Parathyroid adenoma (tissue), 2 donors: ENCODE results near the gene KSR1.

ENCODE experiments used
- H2AFZ ChIP-seq: fragments of 300-600 bp; sonication (generic); one replicate; pipeline ENCODE4 v1.7.0; 2017; ENCODE audit warnings: antibody characterized with exemption, mild to moderate bottlenecking
- H3K27ac ChIP-seq: fragments of 300-600 bp; sonication (generic); one replicate; pipeline ENCODE4 v1.7.0; 2017
- H3K27me3 ChIP-seq: fragments of 300-600 bp; sonication (generic); one replicate; pipeline ENCODE4 v1.7.0; 2017; ENCODE audit warnings: low read length; ENCODE audit not compliant: control insufficient read depth, insufficient read depth
- H3K36me3 ChIP-seq: fragments of 300-600 bp; sonication (generic); one replicate; pipeline ENCODE4 v1.7.0; 2017; ENCODE audit warnings: low read length; ENCODE audit not compliant: control insufficient read depth, insufficient read depth
- H3K4me1 ChIP-seq: fragments of 300-600 bp; sonication (generic); one replicate; pipeline ENCODE4 v1.7.0; 2017; ENCODE audit warnings: control low read depth
- H3K4me2 ChIP-seq: fragments of 300-600 bp; sonication (generic); one replicate; pipeline ENCODE4 v1.7.0; 2017; ENCODE audit warnings: low read length
- H3K4me3 ChIP-seq: fragments of 300-600 bp; sonication (generic); one replicate; pipeline ENCODE4 v1.7.0; 2017; ENCODE audit warnings: low read depth, low read length
- H3K79me2 ChIP-seq: fragments of 300-600 bp; sonication (generic); one replicate; pipeline ENCODE4 v1.7.0; 2017; ENCODE audit warnings: control low read depth
- H3K9ac ChIP-seq: fragments of 300-600 bp; sonication (generic); one replicate; pipeline ENCODE4 v1.7.0; 2017; ENCODE audit warnings: mild to moderate bottlenecking
- H3K9me3 ChIP-seq: fragments of 300-600 bp; sonication (generic); one replicate; pipeline ENCODE4 v1.7.0; 2017; ENCODE audit warnings: low read length; ENCODE audit not compliant: control insufficient read depth
- CTCF ChIP-seq: fragments of 300-600 bp; sonication (generic); IDR thresholded peaks from one replicate; pipeline ENCODE4 v1.7.0; 2017; ENCODE audit warnings: antibody characterized with exemption, mild to moderate bottlenecking
- donor health status: primary hyperparathyroidism.

Gene KSR1

GRCh38 chr17:27607521-27608091 is 151.4 kb downstream of the KSR1 start:
- no peaks in the 10 kb centered on the region for H3K36me3 ChIP-seq

GRCh38 chr17:27608328-27609230 is 152.3 kb downstream of the KSR1 start:
- TF ChIP-seq CTCF: no peak
- H3K9ac ChIP-seq: no peak overlapping the region

More at GRCh38 chr17:27607521-27608091, 151.4 kb downstream of the KSR1 start:
- Histone ChIP-seq H3K4me3 (no peak overlapping the region), H3K27ac (no peak overlapping the region), H3K9ac (no peak overlapping the region), H3K79me2 (no peaks in the 10 kb centered on the region), H3K9me3 (no peaks in the 10 kb centered on the region), H3K4me1 (no peaks in the 10 kb centered on the region), H3K27me3 (no peaks in the 10 kb centered on the region), H3K4me2 (no peak overlapping the region), H2AFZ (no peak overlapping the region)
- no peak for TF ChIP-seq CTCF

GRCh38 chr17:27609611-27610303 is 153.5 kb downstream of the KSR1 start:
- H3K9ac ChIP-seq: no peak overlapping the region
- peak; percentile 39 for TF ChIP-seq CTCF
- H3K27me3 ChIP-seq: no peaks in the 10 kb centered on the region
- no peaks in the 10 kb centered on the region for H3K79me2 ChIP-seq
- H3K36me3 ChIP-seq: no peaks in the 10 kb centered on the region
- H3K27ac ChIP-seq: no peak overlapping the region
- no peak overlapping the region for H3K4me2 ChIP-seq
- H3K9me3 ChIP-seq: no peaks in the 10 kb centered on the region
- H2AFZ ChIP-seq: no peak overlapping the region
- no peak overlapping the region for H3K4me3 ChIP-seq
- no peaks in the 10 kb centered on the region for H3K4me1 ChIP-seq

More at GRCh38 chr17:27608328-27609230, 152.3 kb downstream of the KSR1 start:
- Histone ChIP-seq H3K27ac (no peak overlapping the region), H3K27me3 (no peaks in the 10 kb centered on the region), H3K4me3 (no peak overlapping the region), H3K79me2 (no peaks in the 10 kb centered on the region), H3K4me2 (no peak overlapping the region), H2AFZ (no peak overlapping the region), H3K4me1 (no peaks in the 10 kb centered on the region), H3K9me3 (no peaks in the 10 kb centered on the region), H3K36me3 (no peaks in the 10 kb centered on the region)

- no peak for TF ChIP-seq CTCF
Observed at GRCh38 chr17:27610304-27610677, 154.0 kb downstream of the KSR1 start.

More at GRCh38 chr17:27610304-27610677, 154.0 kb downstream of the KSR1 start:
- no peaks in the 10 kb centered on the region for H3K36me3 ChIP-seq
- H3K4me3 ChIP-seq: no peak overlapping the region
- no peak overlapping the region for H2AFZ ChIP-seq
- H3K27ac ChIP-seq: no peak overlapping the region
- H3K9me3 ChIP-seq: no peaks in the 10 kb centered on the region
- H3K27me3 ChIP-seq: no peaks in the 10 kb centered on the region
- no peaks in the 10 kb centered on the region for H3K79me2 ChIP-seq
- no peaks in the 10 kb centered on the region for H3K4me1 ChIP-seq
- no peak overlapping the region for H3K9ac ChIP-seq
- no peak overlapping the region for H3K4me2 ChIP-seq
